GM12878 (cell line): ENCODE data around the gene SRSF8. TPM values are rescaled to one million over a fixed set of nuclear protein-coding genes. Genes with fewer than 3 reads are reported as not detected.
A peak's percentile ranks its signal among the peaks of the same experiment; 100 is the strongest.

ENCODE experiments used
- ATF2 ChIP-seq: IDR thresholded peaks from 2 replicates; pipeline ENCODE4 v1.6.1; 2012; ENCODE audit warnings: low read length, inconsistent platforms
- BMI1 ChIP-seq: fragments of 450-650 bp; IDR thresholded peaks from 2 replicates; pipeline ENCODE4 v1.6.1; 2016; ENCODE audit warnings: mild to moderate bottlenecking, moderate library complexity, borderline replicate concordance
- CHD4 ChIP-seq: fragments of 200-600 bp; sonication (generic); IDR thresholded peaks from 2 replicates; pipeline ENCODE4 v1.6.1; 2016; ENCODE audit warnings: mild to moderate bottlenecking
- CREB1 ChIP-seq: IDR thresholded peaks from 2 replicates; pipeline ENCODE4 v1.6.1; 2012; ENCODE audit warnings: low read depth, mild to moderate bottlenecking, inconsistent platforms
- CUX1 ChIP-seq: IDR thresholded peaks from 2 replicates; pipeline ENCODE4 v1.6.1; 2012; ENCODE audit warnings: improper control_type of control experiment, low read depth, low read length; ENCODE audit not compliant: insufficient replicate concordance
- EED ChIP-seq: sonication (generic); IDR thresholded peaks from 2 replicates; pipeline ENCODE4 v1.6.1; 2016; ENCODE audit warnings: antibody characterized with exemption, low read depth
- HCFC1 ChIP-seq: fragments of 150-350 bp; IDR thresholded peaks from 2 replicates; pipeline ENCODE4 v1.6.1; 2014; ENCODE audit warnings: low read length
- IKZF2 ChIP-seq, 2 experiments: fragments of 450-650 bp; IDR thresholded peaks; 2 replicates each; pipeline ENCODE4 v1.6.1; 2017; ENCODE audit warnings: mild to moderate bottlenecking in 2 of 2, moderate library complexity in 2 of 2
- MTA3 ChIP-seq: IDR thresholded peaks from 2 replicates; pipeline ENCODE4 v1.6.1; 2012; ENCODE audit warnings: low read length, inconsistent platforms, borderline replicate concordance
- MYB ChIP-seq: fragments of 150-350 bp; IDR thresholded peaks from 2 replicates; pipeline ENCODE4 v1.6.1; 2014; ENCODE audit warnings: mild to moderate bottlenecking, low read depth, low read length, borderline replicate concordance
- NFIC ChIP-seq: IDR thresholded peaks from 2 replicates; pipeline ENCODE4 v1.6.1; 2012; ENCODE audit warnings: low read depth, mild to moderate bottlenecking, inconsistent platforms, low read length, moderate library complexity
- PAX8 ChIP-seq: fragments of 450-650 bp; IDR thresholded peaks from 2 replicates; pipeline ENCODE4 v1.6.1; 2017; ENCODE audit warnings: mild to moderate bottlenecking, moderate library complexity
- PRDM15 ChIP-seq: fragments of 450-650 bp; formaldehyde crosslinking; IDR thresholded peaks from 2 replicates; pipeline ENCODE4 v1.4.0; 2020; ENCODE audit warnings: mild to moderate bottlenecking, moderate library complexity
- RUNX3 ChIP-seq: IDR thresholded peaks from 2 replicates; pipeline ENCODE4 v1.6.1; 2012; ENCODE audit warnings: low read length, inconsistent platforms
- SREBF2 ChIP-seq: IDR thresholded peaks from 2 replicates; pipeline ENCODE4 v1.6.1; 2012; ENCODE audit warnings: mild to moderate bottlenecking, low read length
- SRF ChIP-seq, 2 experiments: IDR thresholded peaks; 2 replicates each; pipeline ENCODE4 v1.6.1; 2011; ENCODE audit warnings: low read depth in 2 of 2, low read length in 2 of 2, mild to moderate bottlenecking in 1 of 2, moderate library complexity in 1 of 2
- TAF1 ChIP-seq: IDR thresholded peaks from 2 replicates; pipeline ENCODE4 v1.6.1; 2011; ENCODE audit warnings: mild to moderate bottlenecking, low read depth, low read length, borderline replicate concordance
- TCF7 ChIP-seq: IDR thresholded peaks from 2 replicates; pipeline ENCODE4 v1.6.1; 2014; ENCODE audit warnings: antibody characterized with exemption, borderline replicate concordance
- ZNF384 ChIP-seq: IDR thresholded peaks from 2 replicates; pipeline ENCODE4 v1.6.1; 2012; ENCODE audit warnings: low read depth, mild to moderate bottlenecking, low read length, improper control_type of control experiment, borderline replicate concordance
- polyA plus RNA-seq, 11 experiments: library from polyadenylated mRNA; depleted of rRNA in 4 of 11; unstranded in 6 of 11; stranded (reverse) in 5 of 11; fragments of >200 nt; fragmentation: Nextera tagmentation in 4 of 11; fragmentation: Illumina TruSeq in 1 of 11; extraction: Ambion mirVana in 4 of 11; extraction: Trizol in 1 of 11; gene quantifications; 1 replicate in 1 of 11; 2 replicates in 10 of 11; pipeline versions ENCODE4 v1.2.1 to v1.2.3, GENCODE V29; 2011 to 2016; ENCODE audit warnings: inconsistent platforms in 2 of 11, missing spikeins in 2 of 11, low read depth in 1 of 11
- total RNA-seq, 4 experiments: library from RNA; depleted of rRNA in 3 of 4; stranded (reverse); fragments of >200 nt in 3 of 4; fragmentation: Illumina TruSeq in 1 of 4; extraction: Trizol in 1 of 4; gene quantifications; 2 replicates each; pipeline versions ENCODE4 v1.2.1 to v1.2.3, GENCODE V29; 2013 to 2021

SRSF8 gene
- total and polyA plus RNA-seq, 10 of the 15 experiments (the other 5 are each of a cell fraction or from before 2014, with no cell fraction given), result 14.2 to 43.1 (median 27.1) TPM

- TF ChIP-seq EED (peak; percentile 63; the same call in 1 of the 2 replicates), MTA3 (peak; percentile 92), HCFC1 (no peak), MYB (no peak), ATF2 (peak; percentile 96), CREB1 (0 out of 2 replicates have a peak, but pooled peaks have one; percentile 25), CHD4 (no peak), RUNX3 (peak; percentile 80), SRF (IDR thresholded peaks at IDR 0.05; ENCODE audit: low read depth in 2 of 2, low read length in 2 of 2) (no peak), TAF1 (no peak), PAX8 (peak; percentile 100), CUX1 (peak; percentile 97), PRDM15 (CRISPR knock-in tag) (no peak), IKZF2 (IDR thresholded peaks at IDR 0.05) (peak; percentile 89), ZNF384 (peak; percentile 94), TCF7 (peak; percentile 61; the same call in 1 of the 2 replicates), BMI1 (no peak), SREBF2 (no peak), NFIC (peak; percentile 97)
Observed at GRCh38 chr11:95095858-95096587, 29.3 kb downstream of the SRSF8 start (continued).
